Cardiac muscle cell (in vitro differentiated cells and primary cell): ENCODE measurements around the gene RUSC2. TPM values are rescaled to one million over a fixed set of nuclear protein-coding genes. Genes with fewer than 3 reads are reported as not detected.

Experiments used
- DNase-seq, 2 donors: peaks; one replicate each; pipeline versions ENCODE4 v3.0.0 to v3.0.0-alpha.2; 2010 to 2017; ENCODE audit warnings: low read depth in 1 of 2, low spot score in 1 of 2
- H3K27ac ChIP-seq: fragments of 200-600 bp; sonication (generic); 2 replicates; pipeline ENCODE4 v1.5.1; 2016
- H3K27me3 ChIP-seq: fragments of 200-600 bp; sonication (generic); 2 replicates; pipeline ENCODE4 v1.6.0; 2016; ENCODE audit warnings: control low read depth
- H3K36me3 ChIP-seq: fragments of 200-600 bp; sonication (generic); 2 replicates; pipeline ENCODE4 v1.5.1; 2016; ENCODE audit warnings: control low read depth
- H3K4me1 ChIP-seq: fragments of 200-600 bp; sonication (generic); 2 replicates; pipeline ENCODE4 v1.8.1; 2017; ENCODE audit warnings: low read depth, mild to moderate bottlenecking, mixed run types
- H3K4me3 ChIP-seq: fragments of 200-600 bp; sonication (generic); 2 replicates; pipeline ENCODE4 v1.5.1; 2016; ENCODE audit warnings: mild to moderate bottlenecking
- H3K9me3 ChIP-seq: fragments of 200-600 bp; sonication (generic); 2 replicates; pipeline ENCODE4 v1.5.1; 2017; ENCODE audit warnings: low read depth, mild to moderate bottlenecking, control low read depth
- polyA plus RNA-seq: library from polyadenylated mRNA; unstranded; fragments of >200 nt; fragmentation: Nextera tagmentation; extraction: Ambion mirVana; gene quantifications from 2 replicates; pipeline ENCODE4 v1.2.1, GENCODE V29; 2016
- total RNA-seq: library from RNA; depleted of rRNA; stranded (reverse); fragments of >200 nt; gene quantifications from 2 replicates; pipeline ENCODE4 v1.2.3, GENCODE V29; 2016
- TF ChIP-seq, protein P1 (sequence below): IDR thresholded peaks from 2 replicates; pipeline ENCODE4 v1.5.1; 2012; ENCODE audit warnings: low read depth, mild to moderate bottlenecking, low read length

Gene RUSC2
- total and polyA plus RNA-seq, 2 experiments from 2014 or later, result 13.8 to 25.3 TPM

GRCh38 chr9:35478871-35479270 is 11.0 kb upstream of the RUSC2 start:
- no peak overlapping the region for H3K27ac ChIP-seq
- H3K36me3 ChIP-seq, result no peaks in the 10 kb centered on the region
- no peaks in the 10 kb centered on the region for H3K9me3 ChIP-seq
- TF ChIP-seq, protein P1, sequence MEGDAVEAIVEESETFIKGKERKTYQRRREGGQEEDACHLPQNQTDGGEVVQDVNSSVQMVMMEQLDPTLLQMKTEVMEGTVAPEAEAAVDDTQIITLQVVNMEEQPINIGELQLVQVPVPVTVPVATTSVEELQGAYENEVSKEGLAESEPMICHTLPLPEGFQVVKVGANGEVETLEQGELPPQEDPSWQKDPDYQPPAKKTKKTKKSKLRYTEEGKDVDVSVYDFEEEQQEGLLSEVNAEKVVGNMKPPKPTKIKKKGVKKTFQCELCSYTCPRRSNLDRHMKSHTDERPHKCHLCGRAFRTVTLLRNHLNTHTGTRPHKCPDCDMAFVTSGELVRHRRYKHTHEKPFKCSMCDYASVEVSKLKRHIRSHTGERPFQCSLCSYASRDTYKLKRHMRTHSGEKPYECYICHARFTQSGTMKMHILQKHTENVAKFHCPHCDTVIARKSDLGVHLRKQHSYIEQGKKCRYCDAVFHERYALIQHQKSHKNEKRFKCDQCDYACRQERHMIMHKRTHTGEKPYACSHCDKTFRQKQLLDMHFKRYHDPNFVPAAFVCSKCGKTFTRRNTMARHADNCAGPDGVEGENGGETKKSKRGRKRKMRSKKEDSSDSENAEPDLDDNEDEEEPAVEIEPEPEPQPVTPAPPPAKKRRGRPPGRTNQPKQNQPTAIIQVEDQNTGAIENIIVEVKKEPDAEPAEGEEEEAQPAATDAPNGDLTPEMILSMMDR, result no peak
- no peak for DNase-seq
- no peaks in the 10 kb centered on the region for H3K27me3 ChIP-seq
- no peak overlapping the region for H3K4me3 ChIP-seq
- H3K4me1 ChIP-seq, result no peaks in the 10 kb centered on the region

GRCh38 chr9:35481347-35481975 is 8.4 kb upstream of the RUSC2 start:
- peak; percentile 52 to 87 for DNase-seq

GRCh38 chr9:35482071-35482470 is 7.8 kb upstream of the RUSC2 start:
- Histone ChIP-seq H3K36me3 (no peaks in the 10 kb centered on the region), H3K9me3 (no peaks in the 10 kb centered on the region), H3K27me3 (no peaks in the 10 kb centered on the region), H3K27ac (no peak overlapping the region), H3K4me3 (no peak overlapping the region), H3K4me1 (no peaks in the 10 kb centered on the region)
- DNase-seq, result peak in 1 of 2 donors; percentile 32
- TF ChIP-seq, protein P1, result no peak

More at GRCh38 chr9:35481347-35481975, 8.4 kb upstream of the RUSC2 start:
- no peak overlapping the region for H3K27ac ChIP-seq
- no peaks in the 10 kb centered on the region for H3K4me1 ChIP-seq
- no peaks in the 10 kb centered on the region for H3K36me3 ChIP-seq
- TF ChIP-seq, protein P1, result peak; percentile 89
- no peaks in the 10 kb centered on the region for H3K9me3 ChIP-seq
- no peak overlapping the region for H3K4me3 ChIP-seq
- H3K27me3 ChIP-seq, result no peaks in the 10 kb centered on the region

GRCh38 chr9:35484406-35484805 is 5.5 kb upstream of the RUSC2 start:
- TF ChIP-seq, protein P1, result no peak
- Histone ChIP-seq H3K9me3 (no peaks in the 10 kb centered on the region), H3K36me3 (no peaks in the 10 kb centered on the region), H3K27me3 (no peaks in the 10 kb centered on the region), H3K4me3 (no peak overlapping the region), H3K4me1 (no peaks in the 10 kb centered on the region), H3K27ac (no peak overlapping the region)
- DNase-seq, result no peak

DNA sequence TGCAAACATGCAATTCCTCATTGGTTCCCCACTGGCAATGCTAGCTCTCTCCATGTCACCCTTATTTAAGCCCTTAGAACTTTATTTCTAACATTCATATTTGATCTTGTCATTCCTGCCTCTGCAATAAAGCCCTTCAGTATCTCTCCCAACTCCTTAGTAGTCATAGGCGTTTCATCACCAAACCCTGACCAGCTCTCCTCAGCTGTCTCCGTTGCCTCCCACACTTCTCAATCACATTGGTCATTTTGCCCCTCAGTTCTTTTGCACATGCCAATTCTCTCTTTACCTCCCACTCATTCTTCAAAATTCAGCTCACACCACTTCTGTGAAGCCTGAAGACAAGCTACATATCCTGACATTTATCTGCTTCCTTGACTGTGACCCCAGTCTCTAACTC is 2.8 kb upstream of the RUSC2 start:
- TF ChIP-seq, protein P1, result no peak
- Histone ChIP-seq H3K9me3 (no peaks in the 10 kb centered on the region), H3K4me3 (no peak overlapping the region), H3K27ac (no peak overlapping the region), H3K4me1 (no peaks in the 10 kb centered on the region), H3K36me3 (no peaks in the 10 kb centered on the region), H3K27me3 (no peaks in the 10 kb centered on the region)
- DNase-seq, result no peak

GRCh38 chr9:35488021-35488420 is 1.9 kb upstream of the RUSC2 start:
- TF ChIP-seq, protein P1, result no peak
- H3K27ac ChIP-seq, result no peak overlapping the region
- DNase-seq, result no peak

More at GRCh38 chr9:35488021-35488420, 1.9 kb upstream of the RUSC2 start:
- Histone ChIP-seq H3K36me3 (no peaks in the 10 kb centered on the region), H3K4me3 (no peak overlapping the region), H3K9me3 (no peaks in the 10 kb centered on the region), H3K27me3 (no peaks in the 10 kb centered on the region), H3K4me1 (no peaks in the 10 kb centered on the region)
